GM18951 (cell line): Measurements from ENCODE around the gene HSPA4L.

Source experiments
- POLR2A ChIP-seq: IDR thresholded peaks from 4 replicates; pipeline ENCODE4 v1.6.1; 2011; ENCODE audit warnings: mild to moderate bottlenecking; ENCODE audit not compliant: insufficient read length, insufficient read depth; ENCODE audit errors: extremely low read depth
- in situ Hi-C: fragments of 300-500 bp; cut with MboI; formaldehyde crosslinking; loops from one replicate; pipeline ENCODE4 v1.12.0; 2022; ENCODE audit warnings: low sequenced_read_pairs, mixed read lengths, inconsistent platforms; ENCODE audit not compliant: unreplicated experiment

Gene HSPA4L

GRCh38 chr4:127775843-127776242 is 6.3 kb upstream of the HSPA4L start:
- TF ChIP-seq POLR2A, result no peak
- in situ Hi-C loops, result no loop called here

GRCh38 chr4:127776620-127777019 is 5.5 kb upstream of the HSPA4L start:
- no peak for TF ChIP-seq POLR2A
- in situ Hi-C loops, result no loop called here

- no peak for TF ChIP-seq POLR2A
Measured at GRCh38 chr4:127777487-127777886, 4.6 kb upstream of the HSPA4L start.

GRCh38 chr4:127778102-127778501 is 4.0 kb upstream of the HSPA4L start:
- in situ Hi-C loops, result no loop called here
- no peak for TF ChIP-seq POLR2A

More at GRCh38 chr4:127777487-127777886, 4.6 kb upstream of the HSPA4L start:
- in situ Hi-C loops, result no loop called here

DNA sequence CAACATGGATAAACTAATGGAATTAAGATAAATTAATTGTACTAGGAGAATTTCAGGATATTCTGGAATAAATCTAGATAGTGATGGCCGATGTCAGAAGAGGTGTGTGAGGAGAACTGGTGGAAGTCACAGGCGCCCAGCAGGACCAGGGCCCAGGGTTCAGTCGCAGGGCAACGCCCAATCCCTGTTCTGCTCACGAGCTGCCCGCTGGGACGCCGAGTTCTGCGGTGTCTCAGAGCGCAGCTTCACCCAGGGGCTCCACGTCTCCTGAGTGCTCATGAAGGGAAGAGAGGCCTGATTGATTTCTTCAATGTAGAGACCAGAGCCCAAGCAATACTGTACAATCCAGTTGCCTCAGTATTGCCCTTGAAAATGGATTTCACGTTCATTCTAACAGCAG is 1.5 kb upstream of the HSPA4L start:
- no peak for TF ChIP-seq POLR2A
- in situ Hi-C loops, result no loop called here

DNA sequence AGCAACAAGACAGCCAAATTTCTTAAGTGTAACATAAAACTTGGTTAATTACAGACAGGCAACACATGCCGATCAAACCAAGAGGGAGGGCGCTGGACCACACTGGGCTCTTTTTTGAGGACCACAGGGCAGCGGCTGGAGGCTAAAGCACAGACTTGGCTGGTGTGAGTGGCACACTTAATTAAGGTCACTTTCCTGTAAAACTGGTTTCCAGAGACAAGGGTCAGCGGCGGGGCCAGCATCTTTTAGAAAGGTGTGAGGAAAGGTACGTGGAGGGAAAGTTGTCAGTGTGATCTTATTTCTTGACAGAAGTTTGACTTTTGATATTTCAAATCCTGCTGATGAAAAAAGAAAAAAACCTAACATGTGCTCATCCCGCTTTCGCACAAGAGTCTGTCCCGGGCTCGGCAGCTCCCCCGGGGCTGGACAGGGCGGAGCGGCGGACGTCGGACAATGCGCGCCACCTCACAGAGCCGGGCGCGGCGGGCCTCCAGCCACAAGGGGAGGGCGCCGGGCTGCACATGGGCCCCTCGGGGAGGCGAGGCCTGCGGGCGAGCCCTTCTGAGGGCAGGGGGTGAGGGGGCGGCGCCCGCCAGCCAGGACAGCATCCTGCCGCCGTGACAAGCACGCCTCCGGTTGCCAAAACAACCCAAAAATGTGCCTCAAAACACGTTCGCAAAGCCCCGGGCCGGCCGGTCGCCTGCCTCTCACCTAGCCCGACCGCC is 660 bp upstream of the HSPA4L start:
- no peak for TF ChIP-seq POLR2A
- in situ Hi-C loops, result no loop called here

DNA sequence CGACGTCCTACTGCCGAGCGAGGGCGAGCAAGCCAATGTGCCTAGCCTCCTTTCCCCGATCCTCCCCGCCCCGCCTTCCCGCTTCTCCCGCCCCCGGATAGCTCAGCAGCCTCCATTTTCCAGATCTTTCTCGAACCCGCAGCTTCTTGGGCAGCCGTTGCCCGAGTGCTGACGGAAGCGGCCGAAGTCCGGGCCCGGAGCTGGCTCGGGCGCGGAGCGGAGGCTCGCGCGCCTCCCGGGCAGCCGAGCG is 172 bp upstream of the HSPA4L start:
- no peak for TF ChIP-seq POLR2A
- in situ Hi-C loops, result no loop called here

GRCh38 chr4:127783026-127783769 is 1.1 kb downstream of the HSPA4L start:
- in situ Hi-C loops, result no loop called here
- TF ChIP-seq POLR2A, result no peak

DNA sequence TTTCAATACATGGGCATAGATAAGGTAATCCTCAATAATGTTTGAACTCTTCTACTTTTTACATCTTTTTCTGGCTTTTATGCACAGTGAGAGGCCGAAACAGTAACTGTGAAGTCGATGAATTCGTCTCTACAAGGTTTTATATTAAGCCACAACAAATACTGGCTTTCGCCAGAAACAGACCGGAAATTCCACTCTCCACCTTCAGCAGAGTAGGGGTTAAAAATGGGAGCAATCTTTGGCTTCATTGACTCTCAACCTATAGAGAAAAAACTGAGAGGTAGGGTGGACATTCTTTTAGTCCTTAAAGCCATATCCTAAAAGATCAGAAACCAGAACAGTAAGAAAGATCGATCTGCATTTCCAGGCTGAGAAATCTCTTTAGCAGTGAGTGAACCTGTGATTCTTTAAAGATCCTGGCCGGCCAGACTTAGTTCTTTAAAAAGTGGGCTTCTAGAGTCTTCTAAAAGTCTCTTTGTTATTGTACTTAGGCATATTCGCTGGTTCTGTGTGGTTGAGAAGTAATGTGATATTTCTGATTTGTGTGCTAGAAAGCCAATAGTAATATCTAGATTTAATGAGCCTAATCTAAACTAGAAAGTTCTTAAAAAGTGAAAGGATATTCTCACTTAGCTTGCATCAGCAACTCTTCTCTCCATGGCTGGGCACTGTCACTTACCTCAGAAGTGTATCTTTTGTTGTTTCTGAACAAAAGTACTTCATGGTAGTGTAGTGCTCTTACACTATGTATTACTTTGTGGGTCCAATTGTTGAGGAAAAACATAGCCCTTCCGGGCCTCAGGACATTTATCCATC is 2.0 kb downstream of the HSPA4L start:
- in situ Hi-C loops, result no loop called here
- no peak for TF ChIP-seq POLR2A

- in situ Hi-C loops, result no loop called here
- TF ChIP-seq POLR2A, result no peak
Measured at GRCh38 chr4:127788517-127788916, 6.4 kb downstream of the HSPA4L start.

GRCh38 chr4:127791391-127791790 is 9.3 kb downstream of the HSPA4L start:
- no peak for TF ChIP-seq POLR2A
- in situ Hi-C loops, result no loop called here

- no peak for TF ChIP-seq POLR2A
- in situ Hi-C loops, result no loop called here
Measured at GRCh38 chr4:127793528-127793927, 11.4 kb downstream of the HSPA4L start.

GRCh38 chr4:127799711-127800110 is 17.6 kb downstream of the HSPA4L start:
- in situ Hi-C loops, result no loop called here
- no peak for TF ChIP-seq POLR2A

DNA sequence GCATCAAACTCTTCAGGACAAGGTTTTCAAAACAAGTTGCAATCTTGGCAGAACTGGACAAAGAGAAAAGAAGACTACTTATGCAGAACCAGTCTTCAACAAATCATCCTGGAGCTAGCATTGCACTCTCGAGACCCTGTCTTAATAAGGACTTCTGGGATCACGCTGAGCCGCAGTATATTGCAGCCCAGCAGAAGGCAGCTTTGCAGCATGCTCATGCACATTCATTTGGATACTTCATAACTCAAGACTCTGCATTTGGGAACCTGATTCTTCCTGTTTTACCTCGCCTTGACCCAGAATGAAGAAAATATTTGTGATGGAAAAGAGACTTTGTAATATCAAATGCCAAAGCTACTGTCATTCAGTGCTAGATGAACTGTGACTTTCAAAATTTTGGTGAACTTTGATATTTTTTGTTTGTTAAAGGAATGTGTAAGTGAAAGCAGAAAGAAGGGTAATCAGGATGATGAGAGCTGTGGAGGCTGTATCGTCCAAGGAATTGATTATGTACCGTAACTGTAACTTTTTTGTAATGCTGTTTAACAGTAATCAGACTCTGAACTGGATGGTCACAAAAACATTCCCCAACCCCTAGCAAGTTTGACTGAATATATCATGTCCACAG is 27.2 kb downstream of the HSPA4L start:
- no peak for TF ChIP-seq POLR2A

DNA sequence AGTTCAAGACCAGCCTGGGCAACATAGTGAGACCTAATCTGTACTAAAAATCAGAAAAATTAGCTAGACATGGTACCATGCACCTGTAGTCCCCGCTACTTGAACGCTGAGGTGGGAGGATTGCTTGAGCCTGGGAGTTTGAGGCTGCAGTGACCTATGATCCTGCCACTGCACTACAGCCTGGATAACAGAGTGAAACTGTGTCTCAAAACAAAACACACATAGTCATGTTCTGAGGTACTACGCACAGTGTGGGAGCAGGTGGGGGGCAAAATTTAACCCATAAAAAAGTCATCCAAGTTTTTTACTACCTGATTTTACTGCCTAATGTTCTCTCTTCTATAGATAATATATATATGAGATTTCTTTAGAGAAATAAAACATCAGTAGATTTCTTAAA is 28.4 kb downstream of the HSPA4L start:
- no peak for TF ChIP-seq POLR2A
- in situ Hi-C loops, result no loop called here

More for the DNA sequence above, 27.2 kb downstream of the HSPA4L start:
- in situ Hi-C loops, result no loop called here
